H9 (cell line): ENCODE results near the gene UFC1. TPM values are rescaled to one million over a fixed set of nuclear protein-coding genes. Genes with fewer than 3 reads are reported as not detected.

Experiments
- DNase-seq: peaks from one replicate; pipeline ENCODE4 v3.0.0-alpha.2; 2017
- H2AFZ ChIP-seq: one replicate; pipeline ENCODE4 v1.6.1; 2013; ENCODE audit warnings: mild to moderate bottlenecking, low read length, control low read depth, moderate library complexity
- H2AK5ac ChIP-seq: 2 replicates; pipeline ENCODE4 v1.6.1; 2013; ENCODE audit warnings: low read length, control low read depth, mixed read lengths; ENCODE audit not compliant: insufficient read length
- H2BK120ac ChIP-seq: one replicate; pipeline ENCODE4 v1.6.1; 2013; ENCODE audit warnings: low read depth, mild to moderate bottlenecking, low read length, control low read depth, inconsistent platforms; ENCODE audit not compliant: poor library complexity, severe bottlenecking
- H2BK12ac ChIP-seq: 2 replicates; pipeline ENCODE4 v1.6.1; 2013; ENCODE audit warnings: low read length, control low read depth, mixed read lengths, low read depth; ENCODE audit not compliant: insufficient read length
- H2BK15ac ChIP-seq: 2 replicates; pipeline ENCODE4 v1.6.1; 2013; ENCODE audit warnings: low read depth, low read length, control low read depth
- H2BK20ac ChIP-seq: one replicate; pipeline ENCODE4 v1.6.1; 2013; ENCODE audit warnings: low read depth, mild to moderate bottlenecking, low read length, control low read depth, inconsistent platforms; ENCODE audit not compliant: poor library complexity, severe bottlenecking
- H2BK5ac ChIP-seq: 2 replicates; pipeline ENCODE4 v1.6.1; 2013; ENCODE audit warnings: low read length, control low read depth, mixed read lengths; ENCODE audit not compliant: insufficient read length
- H3K14ac ChIP-seq: 2 replicates; pipeline ENCODE4 v1.6.1; 2013; ENCODE audit warnings: low read length, control low read depth; ENCODE audit not compliant: insufficient read depth
- H3K18ac ChIP-seq: 2 replicates; pipeline ENCODE4 v1.6.1; 2013; ENCODE audit warnings: low read depth, mild to moderate bottlenecking, mixed read lengths, low read length, control low read depth; ENCODE audit not compliant: insufficient read length
- H3K23ac ChIP-seq: 2 replicates; pipeline ENCODE4 v1.6.1; 2013; ENCODE audit warnings: low read length, control low read depth, mixed read lengths, low read depth; ENCODE audit not compliant: insufficient read length
- H3K23me2 ChIP-seq: 2 replicates; pipeline ENCODE4 v1.6.1; 2013; ENCODE audit warnings: low read depth, mild to moderate bottlenecking, mixed read lengths, low read length, control low read depth; ENCODE audit not compliant: insufficient read length, poor library complexity, severe bottlenecking
- H3K27ac ChIP-seq: 2 replicates; pipeline ENCODE4 v1.5.1; 2013; ENCODE audit warnings: low read length, control low read depth, mixed read lengths, low read depth; ENCODE audit not compliant: insufficient read length
- H3K27me3 ChIP-seq: 2 replicates; pipeline ENCODE4 v1.6.1; 2013; ENCODE audit warnings: low read length, control low read depth, inconsistent platforms; ENCODE audit not compliant: insufficient read depth
- H3K4ac ChIP-seq: 2 replicates; pipeline ENCODE4 v1.6.1; 2013; ENCODE audit warnings: low read depth, mild to moderate bottlenecking, control low read depth, inconsistent platforms, low read length, moderate library complexity
- H3K4me1 ChIP-seq: 2 replicates; pipeline ENCODE4 v1.6.1; 2013; ENCODE audit warnings: low read length, control low read depth, inconsistent platforms; ENCODE audit not compliant: insufficient read depth
- H3K4me2 ChIP-seq: 2 replicates; pipeline ENCODE4 v1.6.1; 2013; ENCODE audit warnings: low read length, control low read depth, mixed read lengths; ENCODE audit not compliant: insufficient read length, insufficient read depth
- H3K56ac ChIP-seq: 2 replicates; pipeline ENCODE4 v1.6.1; 2013; ENCODE audit warnings: low read depth, mild to moderate bottlenecking, mixed read lengths, low read length, control low read depth; ENCODE audit not compliant: insufficient read length
- H3K79me1 ChIP-seq: 2 replicates; pipeline ENCODE4 v1.6.1; 2013; ENCODE audit warnings: low read depth, mild to moderate bottlenecking, moderate library complexity, low read length, control low read depth, inconsistent platforms; ENCODE audit not compliant: insufficient read depth, poor library complexity, severe bottlenecking
- H3K79me2 ChIP-seq: 2 replicates; pipeline ENCODE4 v1.6.1; 2013; ENCODE audit warnings: low read length, control low read depth, inconsistent platforms; ENCODE audit not compliant: insufficient read depth
- H3K9ac ChIP-seq: 2 replicates; pipeline ENCODE4 v1.6.1; 2013; ENCODE audit warnings: low read length, control low read depth, mixed read lengths; ENCODE audit not compliant: insufficient read length; ENCODE audit errors: extremely low read depth
- H3K9me3 ChIP-seq: one replicate; pipeline ENCODE4 v1.6.1; 2013; ENCODE audit warnings: low read depth, low read length, inconsistent platforms; ENCODE audit not compliant: control insufficient read depth
- H3T11ph ChIP-seq: one replicate; pipeline ENCODE4 v1.6.1; 2013; ENCODE audit warnings: mild to moderate bottlenecking, low read length, control low read depth, inconsistent platforms
- H4K20me1 ChIP-seq: one replicate; pipeline ENCODE4 v1.6.1; 2013; ENCODE audit not compliant: control insufficient read depth, insufficient read length, insufficient read depth
- H4K5ac ChIP-seq: 2 replicates; pipeline ENCODE4 v1.6.1; 2013; ENCODE audit warnings: low read depth, mild to moderate bottlenecking, mixed read lengths, low read length, control low read depth; ENCODE audit not compliant: insufficient read length
- H4K8ac ChIP-seq: replicated peaks from 2 replicates; pipeline ENCODE4 v1.6.1; 2013; ENCODE audit warnings: low read length, control low read depth, mixed read lengths, low read depth; ENCODE audit not compliant: insufficient read length
- H4K91ac ChIP-seq: 2 replicates; pipeline ENCODE4 v1.6.1; 2013; ENCODE audit warnings: low read depth, mild to moderate bottlenecking, moderate library complexity, mixed read lengths, low read length, control low read depth; ENCODE audit not compliant: insufficient read length
- H3K27ac Mint-ChIP-seq, 3 experiments: 2 replicates in 2 of 3; 3 replicates in 1 of 3; pipeline ENCODE4 v1.8.0; 2020 to 2021; ENCODE audit warnings: mixed read lengths in 3 of 3, mild to moderate bottlenecking in 1 of 3, moderate library complexity in 1 of 3
- H3K27me3 Mint-ChIP-seq: 2 replicates; pipeline ENCODE4 v1.8.0; 2021; ENCODE audit warnings: low read depth, mild to moderate bottlenecking, moderate library complexity, mixed read lengths
- H3K36me3 Mint-ChIP-seq, 3 experiments: 2 replicates in 2 of 3; 3 replicates in 1 of 3; pipeline ENCODE4 v1.8.0; 2020 to 2021; ENCODE audit warnings: low read depth in 3 of 3, mixed read lengths in 3 of 3; ENCODE audit not compliant: insufficient read depth in 1 of 3
- H3K4me1 Mint-ChIP-seq, 2 experiments: 2 replicates each; pipeline ENCODE4 v1.8.0; 2020; ENCODE audit warnings: mixed read lengths in 2 of 2
- H3K4me3 Mint-ChIP-seq, 2 experiments: 2 replicates in 1 of 2; 3 replicates in 1 of 2; pipeline ENCODE4 v1.8.0; 2020 to 2021; ENCODE audit warnings: mild to moderate bottlenecking in 2 of 2, mixed read lengths in 2 of 2, moderate library complexity in 1 of 2
- H3K9me3 Mint-ChIP-seq, 2 experiments: 2 replicates in 1 of 2; 3 replicates in 1 of 2; pipeline ENCODE4 v1.8.0; 2020; ENCODE audit warnings: mild to moderate bottlenecking in 2 of 2, mixed read lengths in 2 of 2, moderate library complexity in 1 of 2
- WGBS: extraction: QIAGEN DNeasy Blood & Tissue Kit; methylation state at CpG from one replicate; pipeline ENCODE4 v1.1.7; 2013; ENCODE audit warnings: missing lambda C conversion rate, low lambda C conversion rate, mixed read lengths; ENCODE audit not compliant: insufficient read length; ENCODE audit errors: extremely low coverage; 5-methylcytosine and 5-hydroxymethylcytosine counted together
- total RNA-seq: library from RNA; stranded (reverse); gene quantifications from 2 replicates; pipeline ENCODE4 v1.2.1, GENCODE V29; 2021
- TF ChIP-seq, protein P1 (sequence below): fragments of 200-600 bp; sonication (generic); conservative IDR thresholded peaks from 3 replicates; pipeline ENCODE4 v1.8.0; 2021; ENCODE audit warnings: antibody characterized with exemption, mild to moderate bottlenecking

UFC1 gene
- total RNA-seq, 1 experiment from 2014 or later, result 93.4 TPM

DNA sequence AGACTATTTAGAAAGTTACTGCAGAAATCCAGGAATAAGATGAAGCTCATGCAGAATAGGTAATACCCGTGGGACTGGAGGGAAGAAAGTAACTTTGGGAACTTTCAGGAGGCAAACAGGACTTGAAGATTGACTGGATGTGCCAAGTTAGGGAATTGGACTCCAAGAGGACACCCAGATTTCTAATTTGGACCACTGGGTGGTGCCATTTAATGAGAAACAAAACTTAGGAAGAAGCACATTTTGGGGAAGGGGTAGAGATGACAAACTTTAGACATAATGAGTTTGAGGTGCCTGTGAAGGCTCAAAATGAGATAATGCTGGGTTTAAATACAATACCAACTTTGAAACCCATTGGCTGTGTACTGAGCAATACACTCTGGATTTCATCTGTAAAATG is 26.9 kb downstream of the UFC1 start:
- H3K4me2 ChIP-seq, result no peak overlapping the region
- no peak overlapping the region for H3K18ac ChIP-seq
- Mint-ChIP-seq H3K4me3 (no peak overlapping the region), H3K27ac (no peak overlapping the region), H3K9me3 (no peaks in the 10 kb centered on the region), H3K27me3 (peaks cover 5% of the 10 kb centered on the region), H3K36me3 (peaks cover 0 to 6% (median 2%) of the 10 kb centered on the region in 3 experiments; a peak in 5 of 7 replicates), H3K4me1 (peaks cover 24 to 27% of the 10 kb centered on the region in 2 experiments)
- no peak for DNase-seq
- no peak overlapping the region for H4K5ac ChIP-seq
- no peak overlapping the region for H2AFZ ChIP-seq
- no peak overlapping the region for H3K9ac ChIP-seq
- H3K56ac ChIP-seq, result no peak overlapping the region
- no peaks in the 10 kb centered on the region for H3K79me1 ChIP-seq
- no peak overlapping the region for H3K4ac ChIP-seq
- no peak overlapping the region for H3K14ac ChIP-seq
- no peaks in the 10 kb centered on the region for H3K9me3 ChIP-seq
- H3K79me2 ChIP-seq, result no peaks in the 10 kb centered on the region
- peaks cover 6% of the 10 kb centered on the region for H3K23me2 ChIP-seq
- no peaks in the 10 kb centered on the region; the same call in 1 of the 2 replicates for H3K4me1 ChIP-seq
- H2BK5ac ChIP-seq, result no peak overlapping the region
- no peak overlapping the region for H2BK120ac ChIP-seq
- H2AK5ac ChIP-seq, result no peak overlapping the region
- H3K23ac ChIP-seq, result no peak overlapping the region
- no peak overlapping the region for H4K91ac ChIP-seq
- TF ChIP-seq, protein P1, sequence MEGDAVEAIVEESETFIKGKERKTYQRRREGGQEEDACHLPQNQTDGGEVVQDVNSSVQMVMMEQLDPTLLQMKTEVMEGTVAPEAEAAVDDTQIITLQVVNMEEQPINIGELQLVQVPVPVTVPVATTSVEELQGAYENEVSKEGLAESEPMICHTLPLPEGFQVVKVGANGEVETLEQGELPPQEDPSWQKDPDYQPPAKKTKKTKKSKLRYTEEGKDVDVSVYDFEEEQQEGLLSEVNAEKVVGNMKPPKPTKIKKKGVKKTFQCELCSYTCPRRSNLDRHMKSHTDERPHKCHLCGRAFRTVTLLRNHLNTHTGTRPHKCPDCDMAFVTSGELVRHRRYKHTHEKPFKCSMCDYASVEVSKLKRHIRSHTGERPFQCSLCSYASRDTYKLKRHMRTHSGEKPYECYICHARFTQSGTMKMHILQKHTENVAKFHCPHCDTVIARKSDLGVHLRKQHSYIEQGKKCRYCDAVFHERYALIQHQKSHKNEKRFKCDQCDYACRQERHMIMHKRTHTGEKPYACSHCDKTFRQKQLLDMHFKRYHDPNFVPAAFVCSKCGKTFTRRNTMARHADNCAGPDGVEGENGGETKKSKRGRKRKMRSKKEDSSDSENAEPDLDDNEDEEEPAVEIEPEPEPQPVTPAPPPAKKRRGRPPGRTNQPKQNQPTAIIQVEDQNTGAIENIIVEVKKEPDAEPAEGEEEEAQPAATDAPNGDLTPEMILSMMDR, result peak; percentile 60; the same call in 2 of the 3 replicates
- H2BK20ac ChIP-seq, result no peak overlapping the region
- H2BK15ac ChIP-seq, result no peak overlapping the region
- no peak overlapping the region for H2BK12ac ChIP-seq
- H4K8ac ChIP-seq, result no peak overlapping the region
- H3T11ph ChIP-seq, result no peak overlapping the region
- H3K27ac ChIP-seq, result no peak overlapping the region
- H4K20me1 ChIP-seq, result peaks cover 3% of the 10 kb centered on the region
- WGBS, result no CpG with 5 or more reads among the region's 1 CpG
- no peaks in the 10 kb centered on the region for H3K27me3 ChIP-seq
